ENCODE measurements around the gene HDDC2.

- TF ChIP-seq CTCF (IDR thresholded peaks at IDR 0.05) (no peak), POLR2AphosphoS5 (IDR thresholded peaks at IDR 0.05; ENCODE audit: insufficient read depth in 1 of 2, low read depth in 1 of 2) (no peak), POLR2A (IDR thresholded peaks at IDR 0.05) (no peak)
Measured at GRCh38 chr6:125271486-125272159, 30.1 kb downstream of the HDDC2 start.
